Stimulated activated CD4-positive, alpha-beta T cell treated with anti-CD3 and anti-CD28 coated beads, Interleukin-12 subunit alpha, Interleukin-12 subunit beta, amount 100 ng/mL, for 48 hours (primary cell): ENCODE data around the gene DIP2C.
A peak's percentile ranks its signal among the peaks of the same experiment; 100 is the strongest.
"Not testable (repeated sequence)": the region's sequence is repeated elsewhere in the genome, so short reads cannot be mapped to it uniquely, and the experiment has no call there.

Experiments used
- DNase-seq, 3 donors: peaks; one replicate each; pipeline ENCODE4 v3.0.0-alpha.2; 2020; ENCODE audit warnings: low read depth in 2 of 3, low spot score in 1 of 3

Gene DIP2C

GRCh38 chr10:520402-520787 is 169.1 kb downstream of the DIP2C start:
- no peak for DNase-seq

- DNase-seq = no peak
These were observed 169.6 kb downstream of the DIP2C start for GRCh38 chr10:519716-520401.

- no peak for DNase-seq
These were observed 170.3 kb downstream of the DIP2C start for GRCh38 chr10:519055-519715.

GRCh38 chr10:517872-518475 is 171.5 kb downstream of the DIP2C start:
- no peak for DNase-seq

- no peak for DNase-seq
These were observed 172.1 kb downstream of the DIP2C start for GRCh38 chr10:517241-517830.

GRCh38 chr10:516764-517163 is 172.7 kb downstream of the DIP2C start:
- no peak for DNase-seq

GRCh38 chr10:515674-516073 is 173.8 kb downstream of the DIP2C start:
- DNase-seq = no peak

- DNase-seq = no peak
These were observed 175.3 kb downstream of the DIP2C start for GRCh38 chr10:514137-514671.

- no peak for DNase-seq
These were observed 176.1 kb downstream of the DIP2C start for GRCh38 chr10:513393-513792.

- DNase-seq = not testable (repeated sequence)
These were observed 176.8 kb downstream of the DIP2C start for GRCh38 chr10:512661-513060.

- no peak for DNase-seq
These were observed 177.6 kb downstream of the DIP2C start for GRCh38 chr10:511849-512191.

- peak; percentile 59 to 85 (median 77) for DNase-seq
These were observed 178.2 kb downstream of the DIP2C start for GRCh38 chr10:511101-511848.

GRCh38 chr10:510415-510881 is 179.0 kb downstream of the DIP2C start:
- no peak for DNase-seq

GRCh38 chr10:509361-510102 is 179.9 kb downstream of the DIP2C start:
- no peak for DNase-seq

GRCh38 chr10:508726-509125 is 180.7 kb downstream of the DIP2C start:
- DNase-seq = no peak

GRCh38 chr10:507908-508444 is 181.5 kb downstream of the DIP2C start:
- DNase-seq = no peak

- no peak for DNase-seq
These were observed 182.1 kb downstream of the DIP2C start for GRCh38 chr10:507355-507699.

- DNase-seq = no peak
These were observed 182.8 kb downstream of the DIP2C start for GRCh38 chr10:506451-507354.

GRCh38 chr10:505419-505818 is 184.0 kb downstream of the DIP2C start:
- DNase-seq = no peak
